GM23338 (cell line): ENCODE measurements around the gene KIFC1. TPM values are rescaled to one million over a fixed set of nuclear protein-coding genes. Genes with fewer than 3 reads are reported as not detected.
A peak's percentile ranks its signal among the peaks of the same experiment; 100 is the strongest.

Experiments used
- ATAC-seq: fragments of 200-7000 bp; cut with Tn5 transposase; 3 replicates; pipeline ENCODE4 v1.9.1; 2020
- DNase-seq: peaks from one replicate; pipeline ENCODE4 v3.0.0-alpha.2; 2015; ENCODE audit warnings: low spot score
- H2AFZ ChIP-seq: fragments of 200-600 bp; sonication (generic); 2 replicates; pipeline ENCODE4 v1.8.0; 2016; ENCODE audit warnings: antibody characterized with exemption, mild to moderate bottlenecking, moderate library complexity
- H3F3A ChIP-seq: fragments of 200-600 bp; sonication (generic); replicated peaks from 2 replicates; pipeline ENCODE4 v1.8.0; 2017; ENCODE audit warnings: antibody characterized with exemption, mixed run types, low read depth
- H3K27ac ChIP-seq: fragments of 200-600 bp; sonication (generic); 2 replicates; pipeline ENCODE4 v1.6.1; 2016; ENCODE audit warnings: low read depth
- H3K27me3 ChIP-seq: fragments of 200-600 bp; sonication (generic); 2 replicates; pipeline ENCODE4 v1.8.0; 2016; ENCODE audit warnings: mild to moderate bottlenecking, mixed run types, moderate library complexity; ENCODE audit not compliant: insufficient read depth
- H3K36me3 ChIP-seq: fragments of 200-600 bp; sonication (generic); 2 replicates; pipeline ENCODE4 v1.8.0; 2016; ENCODE audit warnings: mild to moderate bottlenecking; ENCODE audit not compliant: insufficient read depth
- H3K4me1 ChIP-seq: fragments of 200-600 bp; sonication (generic); 2 replicates; pipeline ENCODE4 v1.8.0; 2016; ENCODE audit warnings: mild to moderate bottlenecking, moderate library complexity; ENCODE audit not compliant: insufficient read depth
- H3K4me2 ChIP-seq: fragments of 200-600 bp; sonication (generic); 2 replicates; pipeline ENCODE4 v1.7.1; 2017; ENCODE audit warnings: mixed run types
- H3K4me3 ChIP-seq: fragments of 200-600 bp; sonication (generic); 2 replicates; pipeline ENCODE4 v1.6.1; 2016; ENCODE audit warnings: mixed run types
- H3K79me2 ChIP-seq: fragments of 200-600 bp; sonication (generic); replicated peaks from 2 replicates; pipeline ENCODE4 v1.8.0; 2017; ENCODE audit warnings: mild to moderate bottlenecking; ENCODE audit not compliant: insufficient read depth
- H3K9me2 ChIP-seq: fragments of 200-600 bp; sonication (generic); 2 replicates; pipeline ENCODE4 v1.8.0; 2017; ENCODE audit not compliant: insufficient read depth
- H4K20me1 ChIP-seq: fragments of 200-600 bp; sonication (generic); replicated peaks from 2 replicates; pipeline ENCODE4 v1.8.0; 2017; ENCODE audit warnings: mild to moderate bottlenecking; ENCODE audit not compliant: insufficient read depth
- H3K27ac Mint-ChIP-seq: 2 replicates; pipeline ENCODE4 v1.8.0; 2020; ENCODE audit warnings: inconsistent platforms, mild to moderate bottlenecking, moderate library complexity, mixed read lengths
- H3K27me3 Mint-ChIP-seq: 3 replicates; pipeline ENCODE4 v1.8.0; 2022; ENCODE audit warnings: low read depth, mild to moderate bottlenecking, moderate library complexity, mixed read lengths, inconsistent platforms; ENCODE audit not compliant: insufficient read depth, poor library complexity
- H3K36me3 Mint-ChIP-seq: 3 replicates; pipeline ENCODE4 v1.8.0; 2021; ENCODE audit warnings: low read depth, mild to moderate bottlenecking, inconsistent platforms, moderate library complexity, mixed read lengths
- H3K4me1 Mint-ChIP-seq: 3 replicates; pipeline ENCODE4 v1.8.0; 2020; ENCODE audit warnings: mild to moderate bottlenecking, inconsistent platforms, mixed read lengths
- H3K4me3 Mint-ChIP-seq: 3 replicates; pipeline ENCODE4 v1.8.0; 2021; ENCODE audit warnings: moderate library complexity, mild to moderate bottlenecking, inconsistent platforms, mixed read lengths
- H3K9me3 Mint-ChIP-seq: 3 replicates; pipeline ENCODE4 v1.8.0; 2020; ENCODE audit warnings: moderate library complexity, mild to moderate bottlenecking, inconsistent platforms, mixed read lengths
- CREB1 ChIP-seq: fragments of 250-450 bp; sonication (Bioruptor Pico); IDR thresholded peaks from 2 replicates; pipeline ENCODE4 v1.5.0; 2020; ENCODE audit warnings: low read depth, mild to moderate bottlenecking, moderate library complexity
- JUNB ChIP-seq: IDR thresholded peaks from one replicate; pipeline ENCODE4 v1.6.1; 2016; ENCODE audit warnings: antibody characterized with exemption; ENCODE audit not compliant: unreplicated experiment
- POLR2AphosphoS5 ChIP-seq: IDR thresholded peaks from 2 replicates; pipeline ENCODE4 v1.6.1; 2016; ENCODE audit warnings: antibody characterized with exemption, low read depth
- REST ChIP-seq: IDR thresholded peaks from one replicate; pipeline ENCODE4 v1.6.1; 2018; ENCODE audit warnings: antibody characterized with exemption; ENCODE audit not compliant: unreplicated experiment
- STAT1 ChIP-seq: IDR thresholded peaks from one replicate; pipeline ENCODE4 v1.6.1; 2016; ENCODE audit warnings: antibody characterized with exemption; ENCODE audit not compliant: unreplicated experiment
- ZNF114 ChIP-seq: fragments of 250-450 bp; sonication (Bioruptor Pico); IDR thresholded peaks from 2 replicates; pipeline ENCODE4 v1.5.0; 2020; ENCODE audit warnings: mild to moderate bottlenecking, moderate library complexity
- ZNF331 ChIP-seq: fragments of 250-450 bp; sonication (Bioruptor Pico); IDR thresholded peaks from 2 replicates; pipeline ENCODE4 v1.5.0; 2020; ENCODE audit warnings: low read depth, mild to moderate bottlenecking, moderate library complexity
- polyA plus RNA-seq: library from polyadenylated mRNA; unstranded; fragments of >200 nt; fragmentation: Nextera tagmentation; extraction: Ambion mirVana; gene quantifications from 2 replicates; pipeline ENCODE4 v1.2.1, GENCODE V29; 2016
- total RNA-seq: library from RNA; depleted of rRNA; stranded (reverse); fragments of >200 nt; shearing (Covaris generic); gene quantifications from 2 replicates; pipeline ENCODE4 v1.2.3, GENCODE V29; 2014
- TF ChIP-seq, protein P1 (sequence below), 2 experiments: fragments of 200-600 bp in 1 of 2; sonication (generic) in 1 of 2; conservative IDR thresholded peaks; 2 replicates each; pipeline versions ENCODE4 v1.5.1 to v1.6.1; 2016 to 2017; ENCODE audit warnings: antibody characterized with exemption in 2 of 2, low read depth in 2 of 2, mild to moderate bottlenecking in 2 of 2, moderate library complexity in 1 of 2
- TF ChIP-seq, protein P2 (sequence below): IDR thresholded peaks from 2 replicates; pipeline ENCODE4 v1.6.1; 2016; ENCODE audit warnings: antibody characterized with exemption

KIFC1 gene
- total and polyA plus RNA-seq, 2 experiments from 2014 or later: 10.3 to 61.7 TPM

DNA sequence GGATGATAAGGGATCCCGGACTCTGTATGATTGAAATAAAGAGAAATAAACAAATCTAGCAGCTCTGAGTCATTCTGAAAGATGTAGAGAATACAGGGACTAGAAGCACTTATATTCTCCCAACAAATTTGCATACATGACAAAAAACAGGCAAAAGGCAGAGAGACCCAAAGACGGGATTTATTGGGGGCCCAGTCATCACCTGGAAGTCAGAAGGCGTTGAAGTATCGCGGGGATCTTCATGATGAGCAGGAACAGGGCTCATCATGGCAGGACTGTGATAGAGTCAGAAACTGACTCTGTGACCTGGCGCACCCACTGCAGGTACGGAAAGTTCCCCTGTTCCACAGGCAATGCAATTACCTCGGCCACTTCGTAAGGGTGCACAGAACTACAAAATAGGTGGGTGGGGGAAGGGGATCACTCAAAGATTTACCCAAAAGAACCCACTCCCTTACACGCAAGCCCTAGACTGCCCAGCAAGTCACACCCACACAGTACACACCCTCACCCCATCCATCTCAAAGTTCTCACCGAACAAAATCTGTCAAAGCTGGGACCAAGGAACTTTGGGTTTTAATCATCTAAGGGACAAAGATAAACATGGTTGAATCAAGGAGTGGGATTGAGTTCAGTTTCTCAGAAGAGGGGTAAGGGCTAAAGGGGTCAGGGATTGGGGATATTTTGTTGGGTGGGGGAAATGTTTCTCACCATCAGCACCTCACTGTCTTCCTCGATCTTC lies 24.9 kb downstream of the KIFC1 start:
- Histone ChIP-seq H3K79me2 (peaks cover 53% of the 10 kb centered on the region), H3K4me2 (peak overlapping the region; percentile 99), H3K4me3 (peak overlapping the region; percentile 98), H3K9me2 (no peaks in the 10 kb centered on the region), H3K36me3 (peaks cover 14% of the 10 kb centered on the region; the same call in 1 of the 2 replicates), H3K27ac (peak overlapping the region; percentile 91; the same call in 1 of the 2 replicates), H3K27me3 (no peaks in the 10 kb centered on the region), H3F3A (peaks cover 26% of the 10 kb centered on the region), H4K20me1 (peaks cover 22% of the 10 kb centered on the region), H2AFZ (no peak overlapping the region), H3K4me1 (peaks cover 45% of the 10 kb centered on the region)
- DNase-seq (no peak), ATAC-seq (no peak)
- H3K27me3 Mint-ChIP-seq: peaks cover 30% of the 10 kb centered on the region
- peak overlapping the region; percentile 99 for H3K4me3 Mint-ChIP-seq
- H3K36me3 Mint-ChIP-seq: peaks cover 54% of the 10 kb centered on the region
- peak overlapping the region; percentile 96 for H3K27ac Mint-ChIP-seq
- H3K4me1 Mint-ChIP-seq: peaks cover 61% of the 10 kb centered on the region
- no peaks in the 10 kb centered on the region for H3K9me3 Mint-ChIP-seq
- no peak for TF ChIP-seq CREB1
- TF ChIP-seq JUNB: no peak
- no peak for TF ChIP-seq ZNF331 (CRISPR knock-in tag)
- TF ChIP-seq, protein P1, sequence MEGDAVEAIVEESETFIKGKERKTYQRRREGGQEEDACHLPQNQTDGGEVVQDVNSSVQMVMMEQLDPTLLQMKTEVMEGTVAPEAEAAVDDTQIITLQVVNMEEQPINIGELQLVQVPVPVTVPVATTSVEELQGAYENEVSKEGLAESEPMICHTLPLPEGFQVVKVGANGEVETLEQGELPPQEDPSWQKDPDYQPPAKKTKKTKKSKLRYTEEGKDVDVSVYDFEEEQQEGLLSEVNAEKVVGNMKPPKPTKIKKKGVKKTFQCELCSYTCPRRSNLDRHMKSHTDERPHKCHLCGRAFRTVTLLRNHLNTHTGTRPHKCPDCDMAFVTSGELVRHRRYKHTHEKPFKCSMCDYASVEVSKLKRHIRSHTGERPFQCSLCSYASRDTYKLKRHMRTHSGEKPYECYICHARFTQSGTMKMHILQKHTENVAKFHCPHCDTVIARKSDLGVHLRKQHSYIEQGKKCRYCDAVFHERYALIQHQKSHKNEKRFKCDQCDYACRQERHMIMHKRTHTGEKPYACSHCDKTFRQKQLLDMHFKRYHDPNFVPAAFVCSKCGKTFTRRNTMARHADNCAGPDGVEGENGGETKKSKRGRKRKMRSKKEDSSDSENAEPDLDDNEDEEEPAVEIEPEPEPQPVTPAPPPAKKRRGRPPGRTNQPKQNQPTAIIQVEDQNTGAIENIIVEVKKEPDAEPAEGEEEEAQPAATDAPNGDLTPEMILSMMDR (conservative IDR thresholded peaks at IDR 0.05; ENCODE audit: low read depth in 2 of 2): no peak
- TF ChIP-seq ZNF114 (CRISPR knock-in tag): no peak
- no peak for TF ChIP-seq REST
- TF ChIP-seq POLR2AphosphoS5: no peak
- TF ChIP-seq, protein P2, sequence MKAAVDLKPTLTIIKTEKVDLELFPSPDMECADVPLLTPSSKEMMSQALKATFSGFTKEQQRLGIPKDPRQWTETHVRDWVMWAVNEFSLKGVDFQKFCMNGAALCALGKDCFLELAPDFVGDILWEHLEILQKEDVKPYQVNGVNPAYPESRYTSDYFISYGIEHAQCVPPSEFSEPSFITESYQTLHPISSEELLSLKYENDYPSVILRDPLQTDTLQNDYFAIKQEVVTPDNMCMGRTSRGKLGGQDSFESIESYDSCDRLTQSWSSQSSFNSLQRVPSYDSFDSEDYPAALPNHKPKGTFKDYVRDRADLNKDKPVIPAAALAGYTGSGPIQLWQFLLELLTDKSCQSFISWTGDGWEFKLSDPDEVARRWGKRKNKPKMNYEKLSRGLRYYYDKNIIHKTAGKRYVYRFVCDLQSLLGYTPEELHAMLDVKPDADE: no peak
- no peak for TF ChIP-seq STAT1
